Measurements from ENCODE around the gene IFNL4.

DNA sequence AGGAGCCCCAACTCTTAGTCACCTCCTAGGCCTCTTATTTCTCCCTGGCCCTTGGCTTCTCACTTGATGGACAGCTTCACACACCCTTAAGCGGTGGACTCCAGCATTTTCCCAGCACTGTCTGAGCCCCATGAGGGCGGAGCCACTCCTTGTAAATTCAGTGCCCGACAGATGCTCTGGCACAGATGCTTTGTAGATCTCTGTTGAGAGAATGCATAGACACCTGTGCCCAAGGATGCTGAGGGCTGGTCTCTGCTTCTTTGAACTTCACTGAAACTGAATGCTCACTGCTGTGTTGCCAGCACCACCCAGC lies 47.9 kb downstream of the IFNL4 start:
- TF ChIP-seq, protein P1, sequence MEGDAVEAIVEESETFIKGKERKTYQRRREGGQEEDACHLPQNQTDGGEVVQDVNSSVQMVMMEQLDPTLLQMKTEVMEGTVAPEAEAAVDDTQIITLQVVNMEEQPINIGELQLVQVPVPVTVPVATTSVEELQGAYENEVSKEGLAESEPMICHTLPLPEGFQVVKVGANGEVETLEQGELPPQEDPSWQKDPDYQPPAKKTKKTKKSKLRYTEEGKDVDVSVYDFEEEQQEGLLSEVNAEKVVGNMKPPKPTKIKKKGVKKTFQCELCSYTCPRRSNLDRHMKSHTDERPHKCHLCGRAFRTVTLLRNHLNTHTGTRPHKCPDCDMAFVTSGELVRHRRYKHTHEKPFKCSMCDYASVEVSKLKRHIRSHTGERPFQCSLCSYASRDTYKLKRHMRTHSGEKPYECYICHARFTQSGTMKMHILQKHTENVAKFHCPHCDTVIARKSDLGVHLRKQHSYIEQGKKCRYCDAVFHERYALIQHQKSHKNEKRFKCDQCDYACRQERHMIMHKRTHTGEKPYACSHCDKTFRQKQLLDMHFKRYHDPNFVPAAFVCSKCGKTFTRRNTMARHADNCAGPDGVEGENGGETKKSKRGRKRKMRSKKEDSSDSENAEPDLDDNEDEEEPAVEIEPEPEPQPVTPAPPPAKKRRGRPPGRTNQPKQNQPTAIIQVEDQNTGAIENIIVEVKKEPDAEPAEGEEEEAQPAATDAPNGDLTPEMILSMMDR (conservative IDR thresholded peaks at IDR 0.05): no peak
- no peak for TF ChIP-seq EZH2 (IDR thresholded peaks at IDR 0.05; ENCODE audit: low read depth)
